HL-60 (cell line): ENCODE measurements around the gene FASN.

Source experiments
- DNase-seq, 2 experiments: peaks; one replicate each; pipeline ENCODE4 v3.0.0-alpha.2; 2010 to 2020; ENCODE audit warnings: low read depth in 1 of 2, low spot score in 1 of 2
- H3K27ac ChIP-seq: fragments of 250-450 bp; sonication (Bioruptor Pico); replicated peaks from 2 replicates; pipeline ENCODE4 v1.5.1; 2020; ENCODE audit warnings: mild to moderate bottlenecking, moderate library complexity
- H3K27me3 ChIP-seq: fragments of 250-450 bp; sonication (Bioruptor Pico); 2 replicates; pipeline ENCODE4 v1.5.1; 2021; ENCODE audit warnings: mild to moderate bottlenecking, moderate library complexity; ENCODE audit not compliant: insufficient read depth, poor library complexity, severe bottlenecking
- H3K4me3 ChIP-seq: replicated peaks from 2 replicates; pipeline ENCODE4 v1.5.1; 2011; ENCODE audit warnings: mild to moderate bottlenecking, control low read depth, low read length; ENCODE audit not compliant: insufficient read depth
- GABPA ChIP-seq: IDR thresholded peaks from 2 replicates; pipeline ENCODE4 v1.6.1; 2012; ENCODE audit warnings: low read depth
- POLR2AphosphoS5 ChIP-seq: IDR thresholded peaks from 2 replicates; pipeline ENCODE4 v1.6.1; 2012; ENCODE audit warnings: low read depth
- REST ChIP-seq: IDR thresholded peaks from 2 replicates; pipeline ENCODE4 v1.6.1; 2012; ENCODE audit warnings: low read depth; ENCODE audit not compliant: insufficient replicate concordance
- SPI1 ChIP-seq: IDR thresholded peaks from 2 replicates; pipeline ENCODE4 v1.6.1; 2012; ENCODE audit warnings: low read depth, mild to moderate bottlenecking, borderline replicate concordance
- TF ChIP-seq, protein P1 (sequence below): IDR thresholded peaks from one replicate; pipeline ENCODE4 v1.5.1; 2011; ENCODE audit warnings: low read length, control low read depth, inconsistent platforms; ENCODE audit not compliant: insufficient read depth

Gene FASN

DNA sequence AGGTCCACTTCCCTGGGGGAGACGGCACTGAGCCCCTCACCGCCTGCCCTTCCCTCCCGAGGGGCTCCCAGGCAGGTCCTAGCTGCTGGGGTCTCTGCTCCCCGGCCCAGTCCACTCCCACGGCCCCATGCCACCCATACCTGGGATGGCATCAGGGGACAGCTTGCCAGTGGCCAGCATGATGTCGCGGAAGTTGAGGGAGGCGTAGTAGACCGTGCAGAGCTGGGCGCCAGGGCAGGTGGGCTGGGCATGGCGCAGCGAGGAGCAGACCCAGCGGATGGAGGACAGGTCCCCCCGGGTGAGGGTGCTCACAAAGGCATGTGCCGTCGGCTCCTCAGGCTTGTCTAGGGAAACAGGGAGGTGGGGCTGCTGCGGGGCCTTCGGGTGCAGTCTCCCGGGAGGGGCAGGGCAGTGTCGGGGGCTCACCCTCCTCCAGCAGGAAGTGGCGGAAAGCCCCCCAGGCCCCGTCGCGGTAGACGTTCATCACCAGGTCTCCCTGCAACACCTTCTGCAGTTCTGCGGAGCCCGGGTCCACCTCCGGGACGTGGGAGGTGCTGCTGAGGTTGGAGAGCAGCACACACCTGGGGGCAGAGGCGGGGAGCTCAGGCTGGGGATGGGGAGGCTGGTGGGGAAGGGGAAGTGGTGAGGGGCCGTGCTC is 13.5 kb downstream of the FASN start:
- no peak for DNase-seq
- H3K27ac ChIP-seq: no peak overlapping the region
- no peak for TF ChIP-seq REST
- TF ChIP-seq, protein P1, sequence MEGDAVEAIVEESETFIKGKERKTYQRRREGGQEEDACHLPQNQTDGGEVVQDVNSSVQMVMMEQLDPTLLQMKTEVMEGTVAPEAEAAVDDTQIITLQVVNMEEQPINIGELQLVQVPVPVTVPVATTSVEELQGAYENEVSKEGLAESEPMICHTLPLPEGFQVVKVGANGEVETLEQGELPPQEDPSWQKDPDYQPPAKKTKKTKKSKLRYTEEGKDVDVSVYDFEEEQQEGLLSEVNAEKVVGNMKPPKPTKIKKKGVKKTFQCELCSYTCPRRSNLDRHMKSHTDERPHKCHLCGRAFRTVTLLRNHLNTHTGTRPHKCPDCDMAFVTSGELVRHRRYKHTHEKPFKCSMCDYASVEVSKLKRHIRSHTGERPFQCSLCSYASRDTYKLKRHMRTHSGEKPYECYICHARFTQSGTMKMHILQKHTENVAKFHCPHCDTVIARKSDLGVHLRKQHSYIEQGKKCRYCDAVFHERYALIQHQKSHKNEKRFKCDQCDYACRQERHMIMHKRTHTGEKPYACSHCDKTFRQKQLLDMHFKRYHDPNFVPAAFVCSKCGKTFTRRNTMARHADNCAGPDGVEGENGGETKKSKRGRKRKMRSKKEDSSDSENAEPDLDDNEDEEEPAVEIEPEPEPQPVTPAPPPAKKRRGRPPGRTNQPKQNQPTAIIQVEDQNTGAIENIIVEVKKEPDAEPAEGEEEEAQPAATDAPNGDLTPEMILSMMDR: no peak
- TF ChIP-seq POLR2AphosphoS5: no peak
- no peak for TF ChIP-seq SPI1
- TF ChIP-seq GABPA: no peak

DNA sequence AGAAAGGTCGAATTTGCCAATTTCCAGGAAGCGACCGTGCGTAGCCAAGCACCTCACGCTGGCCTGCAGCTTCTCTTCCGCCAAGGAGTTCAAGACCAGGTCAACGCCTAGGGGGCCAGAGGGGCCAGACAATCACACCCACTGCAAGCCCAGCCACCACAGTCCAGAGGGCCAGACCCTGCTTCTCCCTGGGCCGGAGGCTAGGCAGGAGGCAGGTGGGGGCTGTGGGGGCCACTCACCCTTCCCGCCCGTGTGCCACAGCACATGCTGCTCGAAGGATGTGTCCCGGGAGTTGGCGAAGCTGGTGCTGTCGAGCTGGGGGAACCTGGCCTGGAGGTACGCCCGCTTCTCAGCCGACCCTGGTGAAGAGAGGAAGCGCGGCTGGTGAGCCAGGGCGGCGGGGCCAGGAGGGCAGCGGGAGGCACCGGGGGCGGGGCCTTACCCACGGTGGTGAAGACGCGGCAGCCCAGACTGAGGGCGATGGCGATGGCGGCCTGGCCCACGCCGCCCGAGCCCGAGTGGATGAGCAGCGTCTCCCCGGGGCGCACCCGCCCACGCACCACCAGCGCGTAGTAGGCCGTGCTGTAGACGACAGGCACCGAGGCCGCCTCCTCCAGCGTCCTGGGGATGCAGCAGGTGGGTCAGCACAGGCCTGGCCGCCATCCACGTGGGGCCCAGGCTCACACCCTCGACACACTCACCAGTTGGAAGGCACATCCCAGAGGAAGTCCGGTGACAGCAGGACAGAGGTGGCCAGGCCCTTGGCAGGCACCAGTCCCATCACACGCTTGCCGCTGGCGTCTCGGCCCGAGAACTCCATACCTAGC is 14.3 kb downstream of the FASN start:
- Histone ChIP-seq H3K4me3 (no peak overlapping the region), H3K27me3 (no peaks in the 10 kb centered on the region), H3K27ac (no peak overlapping the region)
- TF ChIP-seq REST (no peak), POLR2AphosphoS5 (no peak; the same call in 1 of the 2 replicates), SPI1 (no peak), GABPA (no peak)
- TF ChIP-seq, protein P1: no peak
- DNase-seq: no peak

More for the DNA sequence above, 13.5 kb downstream of the FASN start:
- Histone ChIP-seq H3K4me3 (no peak overlapping the region), H3K27me3 (no peaks in the 10 kb centered on the region)

DNA sequence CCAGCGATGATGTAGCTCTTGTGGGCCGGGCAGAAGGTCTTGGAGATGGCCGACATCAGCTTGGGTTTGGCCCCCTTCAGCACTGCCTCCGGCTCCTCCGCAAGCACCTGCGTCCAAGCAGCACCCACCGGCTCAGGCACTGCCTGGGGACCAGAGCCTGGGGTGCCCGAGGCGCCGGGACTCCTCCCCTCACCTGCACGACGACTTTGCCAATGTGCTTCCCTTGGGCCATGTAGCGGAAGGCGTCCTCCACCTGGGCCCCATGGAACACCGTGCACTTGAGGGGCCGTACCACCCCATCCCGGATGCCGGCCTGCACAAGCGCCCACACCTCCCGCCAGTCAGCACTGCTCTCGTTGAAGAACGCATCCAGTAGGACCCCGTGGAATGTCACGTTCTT is 15.0 kb downstream of the FASN start:
- TF ChIP-seq REST (no peak), GABPA (no peak), SPI1 (no peak), POLR2AphosphoS5 (no peak; the same call in 1 of the 2 replicates)
- H3K27ac ChIP-seq: no peak overlapping the region
- H3K27me3 ChIP-seq: no peaks in the 10 kb centered on the region
- no peak overlapping the region for H3K4me3 ChIP-seq
- no peak for DNase-seq
